H9 (cell line): Measurements from ENCODE around the gene USP12. TPM values are rescaled to one million over a fixed set of nuclear protein-coding genes. Genes with fewer than 3 reads are reported as not detected.
A peak's percentile ranks its signal among the peaks of the same experiment; 100 is the strongest.

ENCODE experiments used
- DNase-seq: peaks from one replicate; pipeline ENCODE4 v3.0.0-alpha.2; 2017
- H2AFZ ChIP-seq: one replicate; pipeline ENCODE4 v1.6.1; 2013; ENCODE audit warnings: mild to moderate bottlenecking, low read length, control low read depth, moderate library complexity
- H2AK5ac ChIP-seq: 2 replicates; pipeline ENCODE4 v1.6.1; 2013; ENCODE audit warnings: low read length, control low read depth, mixed read lengths; ENCODE audit not compliant: insufficient read length
- H2BK120ac ChIP-seq: one replicate; pipeline ENCODE4 v1.6.1; 2013; ENCODE audit warnings: low read depth, mild to moderate bottlenecking, low read length, control low read depth, inconsistent platforms; ENCODE audit not compliant: poor library complexity, severe bottlenecking
- H2BK12ac ChIP-seq: 2 replicates; pipeline ENCODE4 v1.6.1; 2013; ENCODE audit warnings: low read length, control low read depth, mixed read lengths, low read depth; ENCODE audit not compliant: insufficient read length
- H2BK15ac ChIP-seq: 2 replicates; pipeline ENCODE4 v1.6.1; 2013; ENCODE audit warnings: low read depth, low read length, control low read depth
- H2BK20ac ChIP-seq: one replicate; pipeline ENCODE4 v1.6.1; 2013; ENCODE audit warnings: low read depth, mild to moderate bottlenecking, low read length, control low read depth, inconsistent platforms; ENCODE audit not compliant: poor library complexity, severe bottlenecking
- H2BK5ac ChIP-seq: 2 replicates; pipeline ENCODE4 v1.6.1; 2013; ENCODE audit warnings: low read length, control low read depth, mixed read lengths; ENCODE audit not compliant: insufficient read length
- H3K14ac ChIP-seq: 2 replicates; pipeline ENCODE4 v1.6.1; 2013; ENCODE audit warnings: low read length, control low read depth; ENCODE audit not compliant: insufficient read depth
- H3K18ac ChIP-seq: 2 replicates; pipeline ENCODE4 v1.6.1; 2013; ENCODE audit warnings: low read depth, mild to moderate bottlenecking, mixed read lengths, low read length, control low read depth; ENCODE audit not compliant: insufficient read length
- H3K23ac ChIP-seq: 2 replicates; pipeline ENCODE4 v1.6.1; 2013; ENCODE audit warnings: low read length, control low read depth, mixed read lengths, low read depth; ENCODE audit not compliant: insufficient read length
- H3K23me2 ChIP-seq: 2 replicates; pipeline ENCODE4 v1.6.1; 2013; ENCODE audit warnings: low read depth, mild to moderate bottlenecking, mixed read lengths, low read length, control low read depth; ENCODE audit not compliant: insufficient read length, poor library complexity, severe bottlenecking
- H3K27ac ChIP-seq: 2 replicates; pipeline ENCODE4 v1.5.1; 2013; ENCODE audit warnings: low read length, control low read depth, mixed read lengths, low read depth; ENCODE audit not compliant: insufficient read length
- H3K27me3 ChIP-seq: 2 replicates; pipeline ENCODE4 v1.6.1; 2013; ENCODE audit warnings: low read length, control low read depth, inconsistent platforms; ENCODE audit not compliant: insufficient read depth
- H3K4ac ChIP-seq: 2 replicates; pipeline ENCODE4 v1.6.1; 2013; ENCODE audit warnings: low read depth, mild to moderate bottlenecking, control low read depth, inconsistent platforms, low read length, moderate library complexity
- H3K4me1 ChIP-seq: 2 replicates; pipeline ENCODE4 v1.6.1; 2013; ENCODE audit warnings: low read length, control low read depth, inconsistent platforms; ENCODE audit not compliant: insufficient read depth
- H3K4me2 ChIP-seq: 2 replicates; pipeline ENCODE4 v1.6.1; 2013; ENCODE audit warnings: low read length, control low read depth, mixed read lengths; ENCODE audit not compliant: insufficient read length, insufficient read depth
- H3K56ac ChIP-seq: 2 replicates; pipeline ENCODE4 v1.6.1; 2013; ENCODE audit warnings: low read depth, mild to moderate bottlenecking, mixed read lengths, low read length, control low read depth; ENCODE audit not compliant: insufficient read length
- H3K79me1 ChIP-seq: 2 replicates; pipeline ENCODE4 v1.6.1; 2013; ENCODE audit warnings: low read depth, mild to moderate bottlenecking, moderate library complexity, low read length, control low read depth, inconsistent platforms; ENCODE audit not compliant: insufficient read depth, poor library complexity, severe bottlenecking
- H3K79me2 ChIP-seq: 2 replicates; pipeline ENCODE4 v1.6.1; 2013; ENCODE audit warnings: low read length, control low read depth, inconsistent platforms; ENCODE audit not compliant: insufficient read depth
- H3K9ac ChIP-seq: 2 replicates; pipeline ENCODE4 v1.6.1; 2013; ENCODE audit warnings: low read length, control low read depth, mixed read lengths; ENCODE audit not compliant: insufficient read length; ENCODE audit errors: extremely low read depth
- H3K9me3 ChIP-seq: one replicate; pipeline ENCODE4 v1.6.1; 2013; ENCODE audit warnings: low read depth, low read length, inconsistent platforms; ENCODE audit not compliant: control insufficient read depth
- H3T11ph ChIP-seq: one replicate; pipeline ENCODE4 v1.6.1; 2013; ENCODE audit warnings: mild to moderate bottlenecking, low read length, control low read depth, inconsistent platforms
- H4K20me1 ChIP-seq: one replicate; pipeline ENCODE4 v1.6.1; 2013; ENCODE audit not compliant: control insufficient read depth, insufficient read length, insufficient read depth
- H4K5ac ChIP-seq: 2 replicates; pipeline ENCODE4 v1.6.1; 2013; ENCODE audit warnings: low read depth, mild to moderate bottlenecking, mixed read lengths, low read length, control low read depth; ENCODE audit not compliant: insufficient read length
- H4K8ac ChIP-seq: replicated peaks from 2 replicates; pipeline ENCODE4 v1.6.1; 2013; ENCODE audit warnings: low read length, control low read depth, mixed read lengths, low read depth; ENCODE audit not compliant: insufficient read length
- H4K91ac ChIP-seq: 2 replicates; pipeline ENCODE4 v1.6.1; 2013; ENCODE audit warnings: low read depth, mild to moderate bottlenecking, moderate library complexity, mixed read lengths, low read length, control low read depth; ENCODE audit not compliant: insufficient read length
- H3K27ac Mint-ChIP-seq, 3 experiments: 2 replicates in 2 of 3; 3 replicates in 1 of 3; pipeline ENCODE4 v1.8.0; 2020 to 2021; ENCODE audit warnings: mixed read lengths in 3 of 3, mild to moderate bottlenecking in 1 of 3, moderate library complexity in 1 of 3
- H3K27me3 Mint-ChIP-seq: 2 replicates; pipeline ENCODE4 v1.8.0; 2021; ENCODE audit warnings: low read depth, mild to moderate bottlenecking, moderate library complexity, mixed read lengths
- H3K36me3 Mint-ChIP-seq, 3 experiments: 2 replicates in 2 of 3; 3 replicates in 1 of 3; pipeline ENCODE4 v1.8.0; 2020 to 2021; ENCODE audit warnings: low read depth in 3 of 3, mixed read lengths in 3 of 3; ENCODE audit not compliant: insufficient read depth in 1 of 3
- H3K4me1 Mint-ChIP-seq, 2 experiments: 2 replicates each; pipeline ENCODE4 v1.8.0; 2020; ENCODE audit warnings: mixed read lengths in 2 of 2
- H3K4me3 Mint-ChIP-seq, 2 experiments: 2 replicates in 1 of 2; 3 replicates in 1 of 2; pipeline ENCODE4 v1.8.0; 2020 to 2021; ENCODE audit warnings: mild to moderate bottlenecking in 2 of 2, mixed read lengths in 2 of 2, moderate library complexity in 1 of 2
- H3K9me3 Mint-ChIP-seq, 2 experiments: 2 replicates in 1 of 2; 3 replicates in 1 of 2; pipeline ENCODE4 v1.8.0; 2020; ENCODE audit warnings: mild to moderate bottlenecking in 2 of 2, mixed read lengths in 2 of 2, moderate library complexity in 1 of 2
- CTCF ChIP-seq: fragments of 200-600 bp; sonication (generic); conservative IDR thresholded peaks from 3 replicates; pipeline ENCODE4 v1.8.0; 2021; ENCODE audit warnings: antibody characterized with exemption, mild to moderate bottlenecking
- WGBS: extraction: QIAGEN DNeasy Blood & Tissue Kit; methylation state at CpG from one replicate; pipeline ENCODE4 v1.1.7; 2013; ENCODE audit warnings: missing lambda C conversion rate, low lambda C conversion rate, mixed read lengths; ENCODE audit not compliant: insufficient read length; ENCODE audit errors: extremely low coverage; 5-methylcytosine and 5-hydroxymethylcytosine counted together
- total RNA-seq: library from RNA; stranded (reverse); gene quantifications from 2 replicates; pipeline ENCODE4 v1.2.1, GENCODE V29; 2021

Gene USP12
- total RNA-seq, 1 experiment from 2014 or later = 24.8 TPM

GRCh38 chr13:27161980-27162379 is 9.6 kb downstream of the USP12 start:
- Histone ChIP-seq H4K20me1 (no peaks in the 10 kb centered on the region), H3K27me3 (no peaks in the 10 kb centered on the region), H3K14ac (no peak overlapping the region), H3K27ac (no peak overlapping the region), H3K23me2 (no peaks in the 10 kb centered on the region), H3K18ac (no peak overlapping the region), H3K56ac (no peak overlapping the region), H4K5ac (no peak overlapping the region), H3K4me1 (peaks cover 12% of the 10 kb centered on the region; the same call in 1 of the 2 replicates), H2BK20ac (no peak overlapping the region), H2AFZ (no peak overlapping the region), H3K23ac (no peak overlapping the region), H2AK5ac (no peak overlapping the region), H2BK120ac (no peak overlapping the region), H3K79me1 (peaks cover 6% of the 10 kb centered on the region), H3K4me2 (no peak overlapping the region), H3T11ph (no peak overlapping the region), H3K79me2 (peaks cover 43% of the 10 kb centered on the region; the same call in 1 of the 2 replicates), H3K9ac (no peak overlapping the region), H4K91ac (no peak overlapping the region), H4K8ac (no peak overlapping the region), H2BK12ac (no peak overlapping the region), H2BK5ac (no peak overlapping the region), H3K9me3 (no peaks in the 10 kb centered on the region), H3K4ac (no peak overlapping the region), H2BK15ac (no peak overlapping the region)
- Mint-ChIP-seq H3K27me3 (no peaks in the 10 kb centered on the region), H3K4me1 (peaks cover 37 to 42% of the 10 kb centered on the region in 2 experiments), H3K4me3 (no peak overlapping the region), H3K36me3 (peaks cover 0 to 10% (median 4%) of the 10 kb centered on the region in 3 experiments; a peak in 6 of 7 replicates), H3K9me3 (peaks cover 2 to 3% of the 10 kb centered on the region in 2 experiments; a peak in 3 of 5 replicates), H3K27ac (peak overlapping the region in 1 of 3 experiments; percentile 46; a peak in 1 of 7 replicates)
- no CpG with 5 or more reads among the region's 5 CpGs for WGBS
- no peak for DNase-seq
- no peak for TF ChIP-seq CTCF
